ENCODE data around the gene CALD1.
"Not testable (repeated sequence)": the region's sequence is repeated elsewhere in the genome, so short reads cannot be mapped to it uniquely, and the experiment has no call there.

Gene CALD1

GRCh38 chr7:134962270-134962780 lies 182.9 kb downstream of the CALD1 start:
- no peak for DNase-seq

GRCh38 chr7:134963036-134963435 lies 183.6 kb downstream of the CALD1 start:
- DNase-seq: no peak

- DNase-seq: no peak
Measured at GRCh38 chr7:134966691-134967090, 187.3 kb downstream of the CALD1 start.

- no peak for DNase-seq
Measured at GRCh38 chr7:134968110-134968509, 188.7 kb downstream of the CALD1 start.

GRCh38 chr7:134981645-134982044 lies 202.2 kb downstream of the CALD1 start:
- not testable (repeated sequence) for DNase-seq

- no peak for DNase-seq
Measured at GRCh38 chr7:134985894-134986362, 206.5 kb downstream of the CALD1 start.

- DNase-seq: peak; percentile 92 to 95
Measured at GRCh38 chr7:134986363-134987251, 207.2 kb downstream of the CALD1 start, which contains the start of gene AGBL3. AGBL3 (plus strand) TSS chr7:134986508; CDS start chr7:134987934, 1,426 bp downstream.

- DNase-seq: no peak
Measured at GRCh38 chr7:134988161-134988560, 208.7 kb downstream of the CALD1 start.

- no peak for DNase-seq
Measured at GRCh38 chr7:134991469-134992339, 212.3 kb downstream of the CALD1 start.

- DNase-seq: peak; percentile 23 to 35
Measured at GRCh38 chr7:134992626-134993179, 213.3 kb downstream of the CALD1 start.

- DNase-seq: no peak
Measured at GRCh38 chr7:134993877-134994456, 214.5 kb downstream of the CALD1 start.

- no peak for DNase-seq
Measured at GRCh38 chr7:134995239-134996096, 216.0 kb downstream of the CALD1 start.

- DNase-seq: no peak
Measured at GRCh38 chr7:134996097-134996550, 216.7 kb downstream of the CALD1 start.

- DNase-seq: no peak
Measured at GRCh38 chr7:134997214-134997885, 217.9 kb downstream of the CALD1 start.

GRCh38 chr7:134999136-134999535 lies 219.7 kb downstream of the CALD1 start:
- no peak for DNase-seq

GRCh38 chr7:135001390-135002165 lies 222.1 kb downstream of the CALD1 start:
- no peak for DNase-seq

GRCh38 chr7:135012229-135012628 lies 232.8 kb downstream of the CALD1 start:
- DNase-seq: no peak
